ENCODE data around the gene BRIP1.

DNA sequence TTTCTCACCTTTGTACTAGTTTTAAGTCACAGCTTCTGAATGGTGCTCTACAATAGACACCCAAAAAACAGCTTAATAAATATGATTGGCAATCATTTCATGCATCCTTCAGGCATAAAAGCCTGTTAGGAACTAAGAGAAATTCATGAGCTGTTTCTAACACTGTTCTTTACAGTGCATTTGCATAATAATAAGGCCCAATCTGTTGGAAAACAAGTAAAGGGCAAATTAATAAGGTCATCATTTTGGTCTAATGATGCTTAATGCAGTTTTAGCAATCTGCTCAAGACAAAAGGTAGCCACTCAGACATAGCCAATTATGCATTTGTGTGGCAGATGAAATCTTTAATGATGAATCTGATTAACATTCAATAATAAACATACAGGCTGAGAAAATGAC lies 216.8 kb downstream of the BRIP1 start:
- TF ChIP-seq, protein P1, sequence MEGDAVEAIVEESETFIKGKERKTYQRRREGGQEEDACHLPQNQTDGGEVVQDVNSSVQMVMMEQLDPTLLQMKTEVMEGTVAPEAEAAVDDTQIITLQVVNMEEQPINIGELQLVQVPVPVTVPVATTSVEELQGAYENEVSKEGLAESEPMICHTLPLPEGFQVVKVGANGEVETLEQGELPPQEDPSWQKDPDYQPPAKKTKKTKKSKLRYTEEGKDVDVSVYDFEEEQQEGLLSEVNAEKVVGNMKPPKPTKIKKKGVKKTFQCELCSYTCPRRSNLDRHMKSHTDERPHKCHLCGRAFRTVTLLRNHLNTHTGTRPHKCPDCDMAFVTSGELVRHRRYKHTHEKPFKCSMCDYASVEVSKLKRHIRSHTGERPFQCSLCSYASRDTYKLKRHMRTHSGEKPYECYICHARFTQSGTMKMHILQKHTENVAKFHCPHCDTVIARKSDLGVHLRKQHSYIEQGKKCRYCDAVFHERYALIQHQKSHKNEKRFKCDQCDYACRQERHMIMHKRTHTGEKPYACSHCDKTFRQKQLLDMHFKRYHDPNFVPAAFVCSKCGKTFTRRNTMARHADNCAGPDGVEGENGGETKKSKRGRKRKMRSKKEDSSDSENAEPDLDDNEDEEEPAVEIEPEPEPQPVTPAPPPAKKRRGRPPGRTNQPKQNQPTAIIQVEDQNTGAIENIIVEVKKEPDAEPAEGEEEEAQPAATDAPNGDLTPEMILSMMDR (conservative IDR thresholded peaks at IDR 0.05; ENCODE audit: low read depth, low read length): no peak
- TF ChIP-seq EZH2 (IDR thresholded peaks at IDR 0.05; ENCODE audit: borderline replicate concordance, low read depth, low read length, poor library complexity, severe bottlenecking): no peak

Measured in A673 (cell line).